ENCODE data around the gene TRAPPC2B. TPM values are rescaled to one million over a fixed set of nuclear protein-coding genes. Genes with fewer than 3 reads are reported as not detected.

Gene TRAPPC2B
- 23.2 and 34.6 TPM in 2 replicates for total RNA-seq

GRCh38 chr19:57362997-57363687, at the start of gene TRAPPC2B, which contains the start of gene ZNF547:
TSS of gene TRAPPC2B (plus strand) at chr19:57363551. CDS start at chr19:57364834, 1,283 bp downstream.
TSS of gene ZNF547 (plus strand) at chr19:57363551. CDS start at chr19:57368556, 5,005 bp downstream.

GRCh38 chr19:57320180-57321084, 42.9 kb upstream of the TRAPPC2B start, which contains the start of gene ZNF543:
TSS of gene ZNF543 (plus strand) at chr19:57320472. CDS start at chr19:57320854, 382 bp downstream.

GRCh38 chr19:57350877-57351805, 12.2 kb upstream of the TRAPPC2B start, which contains the start of gene ZNF304:
TSS of gene ZNF304 (plus strand) at chr19:57351271. CDS start at chr19:57351665, 394 bp downstream.

GRCh38 chr19:57389730-57390598, 26.6 kb downstream of the TRAPPC2B start, which contains the start of gene ZNF548:
TSS of gene ZNF548 (plus strand) at chr19:57389854. CDS start at chr19:57390100, 246 bp downstream.

GRCh38 chr19:57410877-57411671, 47.7 kb downstream of the TRAPPC2B start, which contains the start of gene ZNF17:
TSS of gene ZNF17 (plus strand) at chr19:57411161. CDS start at chr19:57413616, 2,455 bp downstream.

Other genes with a start within 250 kb of the TRAPPC2B start
- gene USP29, start 243.6 kb upstream of the TRAPPC2B start, total RNA-seq, result not detected in 2 replicates
- gene ZIM3, start 218.3 kb upstream of the TRAPPC2B start, total RNA-seq, result not detected in 2 replicates
- not detected in 2 replicates for gene DUXA, start 196.1 kb upstream of the TRAPPC2B start, total RNA-seq
- gene ZNF264, start 172.1 kb upstream of the TRAPPC2B start, total RNA-seq, result 10.7 and 12.1 TPM in 2 replicates
- gene AURKC, start 132.5 kb upstream of the TRAPPC2B start, total RNA-seq, result 0.18 and 0.58 TPM in 2 replicates
- gene ZNF805, start 122.9 kb upstream of the TRAPPC2B start, total RNA-seq, result 4.3 and 5.7 TPM in 2 replicates
- gene ZNF460, start 83.1 kb upstream of the TRAPPC2B start, total RNA-seq, result 10.5 and 16.4 TPM in 2 replicates
- gene ZNF543, start 43.1 kb upstream of the TRAPPC2B start, total RNA-seq, result 2.0 and 2.7 TPM in 2 replicates
- 2.3 and 3.2 TPM in 2 replicates for gene ZNF304, start 12.3 kb upstream of the TRAPPC2B start, total RNA-seq
- 2.1 and 2.6 TPM in 2 replicates for gene ZNF547, start within 50 bp of the TRAPPC2B start, total RNA-seq
- 5.8 and 10.3 TPM in 2 replicates for gene ZNF548, start 26.3 kb downstream of the TRAPPC2B start, total RNA-seq
- 0.86 and 5.8 TPM in 2 replicates for gene ZNF17, start 47.6 kb downstream of the TRAPPC2B start, total RNA-seq
- gene ZNF749, start 71.8 kb downstream of the TRAPPC2B start, total RNA-seq, result 1.4 and 2.9 TPM in 2 replicates
- not detected in 2 replicates for gene VN1R1, start 93.6 kb downstream of the TRAPPC2B start, total RNA-seq
- 4.4 and 4.9 TPM in 2 replicates for gene ZNF772, start 114.0 kb downstream of the TRAPPC2B start, total RNA-seq
- 4.6 and 6.7 TPM in 2 replicates for gene ZNF419, start 124.2 kb downstream of the TRAPPC2B start, total RNA-seq
- gene ZNF773, start 136.4 kb downstream of the TRAPPC2B start, total RNA-seq, result 5.7 and 7.5 TPM in 2 replicates
- 2.7 and 2.9 TPM in 2 replicates for gene ZNF549, start 163.8 kb downstream of the TRAPPC2B start, total RNA-seq
- gene ZNF550, start 196.3 kb downstream of the TRAPPC2B start, total RNA-seq, result 0.86 and 1.8 TPM in 2 replicates
- gene ZNF416, start 215.4 kb downstream of the TRAPPC2B start, total RNA-seq, result 2.5 and 3.2 TPM in 2 replicates
- gene ZIK1, start 220.6 kb downstream of the TRAPPC2B start, total RNA-seq, result 1.8 and 2.6 TPM in 2 replicates
- 2.5 and 3.2 TPM in 2 replicates for gene ZNF530, start 236.3 kb downstream of the TRAPPC2B start, total RNA-seq

All from myometrial cell (primary cell).